HFF-Myc (cell line): ENCODE measurements around the gene PACRG.

Experiments used
- DNase-seq: peaks from one replicate; pipeline ENCODE4 v3.0.0-alpha.2; 2011; ENCODE audit warnings: low read depth; ENCODE audit errors: extremely low read depth
- H3K4me3 ChIP-seq: replicated peaks from 2 replicates; pipeline ENCODE4 v1.5.1; 2011; ENCODE audit warnings: low read depth, mild to moderate bottlenecking, control low read depth, low read length
- TF ChIP-seq, protein P1 (sequence below): IDR thresholded peaks from 2 replicates; pipeline ENCODE4 v1.5.1; 2012; ENCODE audit warnings: mild to moderate bottlenecking, low read depth, low read length, control low read depth; ENCODE audit errors: missing control alignments

The PACRG gene

DNA sequence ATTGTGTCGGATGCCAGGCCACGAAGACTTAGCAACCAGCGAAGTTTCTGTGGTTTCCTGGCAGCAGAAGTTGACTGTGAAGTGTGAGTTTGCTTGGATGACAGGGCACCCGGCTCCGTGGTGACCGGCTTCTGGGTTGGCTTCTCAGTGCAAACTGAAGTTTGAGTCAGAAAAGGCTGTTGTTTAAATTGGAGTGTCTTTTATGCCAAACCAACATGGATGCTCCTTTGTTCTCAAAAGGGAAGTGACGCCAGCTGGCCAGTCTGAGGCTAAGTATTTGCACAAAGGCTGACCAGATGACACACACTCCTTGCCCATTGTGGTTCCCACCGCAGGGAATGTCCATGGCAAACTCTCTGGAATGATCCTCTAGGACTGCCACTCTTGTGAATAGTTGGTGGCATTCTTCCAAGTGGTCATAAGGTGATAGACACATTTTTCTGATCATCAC, 521.9 kb downstream of the PACRG start:
- no peak for DNase-seq
- TF ChIP-seq, protein P1, sequence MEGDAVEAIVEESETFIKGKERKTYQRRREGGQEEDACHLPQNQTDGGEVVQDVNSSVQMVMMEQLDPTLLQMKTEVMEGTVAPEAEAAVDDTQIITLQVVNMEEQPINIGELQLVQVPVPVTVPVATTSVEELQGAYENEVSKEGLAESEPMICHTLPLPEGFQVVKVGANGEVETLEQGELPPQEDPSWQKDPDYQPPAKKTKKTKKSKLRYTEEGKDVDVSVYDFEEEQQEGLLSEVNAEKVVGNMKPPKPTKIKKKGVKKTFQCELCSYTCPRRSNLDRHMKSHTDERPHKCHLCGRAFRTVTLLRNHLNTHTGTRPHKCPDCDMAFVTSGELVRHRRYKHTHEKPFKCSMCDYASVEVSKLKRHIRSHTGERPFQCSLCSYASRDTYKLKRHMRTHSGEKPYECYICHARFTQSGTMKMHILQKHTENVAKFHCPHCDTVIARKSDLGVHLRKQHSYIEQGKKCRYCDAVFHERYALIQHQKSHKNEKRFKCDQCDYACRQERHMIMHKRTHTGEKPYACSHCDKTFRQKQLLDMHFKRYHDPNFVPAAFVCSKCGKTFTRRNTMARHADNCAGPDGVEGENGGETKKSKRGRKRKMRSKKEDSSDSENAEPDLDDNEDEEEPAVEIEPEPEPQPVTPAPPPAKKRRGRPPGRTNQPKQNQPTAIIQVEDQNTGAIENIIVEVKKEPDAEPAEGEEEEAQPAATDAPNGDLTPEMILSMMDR: no peak
- no peak overlapping the region for H3K4me3 ChIP-seq

DNA sequence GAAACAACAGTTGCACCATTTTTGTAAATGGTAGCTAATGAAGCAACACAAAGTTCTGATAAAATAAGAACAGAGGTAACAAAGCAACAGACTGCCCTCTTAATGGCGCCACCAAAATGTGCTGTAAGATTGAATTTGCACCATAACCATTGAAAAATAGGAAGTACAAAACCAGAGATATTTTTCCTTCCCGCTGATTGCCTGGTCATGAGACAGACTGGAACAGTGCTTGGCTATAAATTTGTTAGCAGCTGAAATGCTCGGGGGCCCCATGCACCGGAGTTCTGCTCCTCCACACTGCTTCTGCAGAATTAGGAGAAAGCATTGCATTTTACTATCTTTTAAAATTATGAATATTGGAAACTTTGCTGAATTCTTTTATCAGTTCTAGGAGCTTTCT, 522.3 kb downstream of the PACRG start:
- DNase-seq: no peak
- H3K4me3 ChIP-seq: no peak overlapping the region
- TF ChIP-seq, protein P1: no peak

DNA sequence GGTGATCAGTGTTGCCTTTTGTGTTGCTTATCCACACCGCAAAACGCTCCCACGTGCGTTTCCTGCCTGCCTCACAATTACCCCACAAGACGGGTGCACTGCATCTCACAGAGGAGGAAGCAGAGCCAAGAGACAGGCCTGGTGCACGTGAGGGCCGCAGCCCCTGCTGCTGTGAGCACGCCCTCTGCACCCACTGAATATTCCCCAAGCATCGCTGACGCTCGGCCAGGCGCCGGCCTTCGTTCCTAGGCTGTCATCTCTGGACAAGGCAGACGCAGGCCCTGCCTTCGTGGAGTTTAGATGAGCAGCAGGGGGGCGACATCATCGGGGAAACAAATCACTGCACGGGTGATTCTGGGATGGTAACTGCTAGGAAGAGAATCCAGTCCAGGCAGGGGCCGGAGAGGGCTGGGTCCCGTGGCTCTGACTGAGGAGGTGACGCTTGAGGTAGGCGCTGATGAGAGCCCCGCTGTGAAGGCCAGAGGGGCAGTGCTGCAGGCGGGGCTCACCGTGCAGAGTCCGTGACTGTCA, 524.4 kb downstream of the PACRG start:
- DNase-seq: no peak
- TF ChIP-seq, protein P1: no peak
- H3K4me3 ChIP-seq: no peak overlapping the region

DNA sequence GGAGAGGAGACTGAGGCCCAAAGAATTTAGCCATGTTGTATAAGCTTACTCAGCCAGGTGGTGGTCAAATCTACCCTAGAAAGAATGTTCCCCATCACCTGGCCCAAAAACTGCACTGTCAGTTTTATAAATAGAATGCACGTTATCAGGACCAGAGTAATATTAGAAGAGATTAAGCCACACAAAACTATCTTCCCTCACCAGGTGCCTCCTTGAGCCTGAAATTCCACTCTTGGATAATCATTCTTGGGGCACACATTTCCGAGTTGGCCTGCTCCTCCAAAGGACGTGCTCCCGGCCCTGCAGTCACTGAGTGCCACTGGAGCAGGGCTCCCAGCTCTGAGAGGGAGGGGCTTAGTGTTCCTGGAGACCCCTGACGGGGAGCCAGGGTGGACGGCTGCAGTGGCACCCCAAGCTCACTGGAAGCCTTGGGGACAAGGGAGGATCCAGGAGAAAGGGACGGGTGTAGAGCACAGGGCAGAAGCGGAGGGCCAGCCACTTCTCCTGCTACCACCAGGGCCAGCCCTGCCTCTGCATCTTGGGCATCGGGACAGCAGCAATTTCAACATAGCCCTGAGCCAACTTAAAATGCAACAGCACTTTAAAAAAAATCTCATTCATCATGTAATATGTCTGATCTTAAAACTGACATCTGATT, 525.9 kb downstream of the PACRG start:
- DNase-seq: no peak
- H3K4me3 ChIP-seq: no peak overlapping the region
- TF ChIP-seq, protein P1: no peak

DNA sequence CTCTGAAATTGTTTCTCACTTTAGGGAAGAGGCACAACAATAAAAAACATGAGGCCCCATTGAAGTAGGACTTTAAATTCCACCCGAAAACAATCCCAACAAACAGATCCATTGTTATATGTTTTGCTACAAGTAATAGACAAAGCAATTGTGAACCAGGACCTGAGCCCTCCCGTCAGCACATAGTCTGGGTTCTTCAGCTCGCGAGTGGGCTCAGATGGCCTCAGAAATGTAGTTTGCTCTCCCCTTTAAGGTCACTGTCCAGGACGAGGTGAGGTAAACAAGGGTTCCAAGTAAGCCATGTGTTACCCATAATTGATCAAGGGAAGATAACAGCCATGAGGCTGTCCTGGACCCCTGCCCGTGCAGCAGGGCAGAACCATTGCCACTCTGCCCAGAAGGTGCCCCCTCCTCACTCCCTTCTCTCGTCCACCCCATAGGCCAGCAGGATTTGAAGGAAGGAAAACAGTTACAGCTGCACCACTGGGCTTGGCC, 526.6 kb downstream of the PACRG start:
- TF ChIP-seq, protein P1: no peak
- DNase-seq: no peak
- H3K4me3 ChIP-seq: no peak overlapping the region

DNA sequence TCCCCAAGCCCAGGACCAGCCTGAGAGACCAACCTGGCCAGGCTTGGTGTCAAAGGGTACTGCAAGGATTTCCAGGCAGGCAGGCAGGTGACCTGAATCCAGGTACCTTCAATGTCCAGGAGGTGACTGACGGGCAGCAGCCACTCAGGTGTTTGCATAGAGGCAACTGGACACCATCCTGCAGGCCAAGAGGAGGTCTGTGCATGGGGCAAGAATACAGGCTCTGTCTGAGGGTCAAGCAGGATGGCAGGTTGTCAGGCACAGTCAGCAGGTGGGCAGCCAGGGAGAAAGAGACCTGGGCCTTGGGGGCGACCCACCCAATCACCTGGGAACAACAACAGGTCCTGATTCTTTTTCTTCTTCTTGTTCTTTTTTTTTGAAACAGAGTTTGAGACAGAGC, 527.5 kb downstream of the PACRG start:
- no peak overlapping the region for H3K4me3 ChIP-seq
- TF ChIP-seq, protein P1: no peak

More for the DNA sequence above, 527.5 kb downstream of the PACRG start:
- no peak for DNase-seq
